CD4-positive, alpha-beta T cell treated with Interleukin-10 for 1 hour (primary cell): ENCODE data around the gene NR2F1.

Experiments used
- DNase-seq: peaks from one replicate; pipeline ENCODE4 v3.0.0-alpha.2; 2020

The NR2F1 gene

GRCh38 chr5:93577854-93578812 is 4.9 kb upstream of the NR2F1 start:
- DNase-seq = no peak

GRCh38 chr5:93578813-93579691 is 4.0 kb upstream of the NR2F1 start:
- no peak for DNase-seq

GRCh38 chr5:93579692-93580062 is 3.3 kb upstream of the NR2F1 start:
- no peak for DNase-seq

GRCh38 chr5:93580063-93580926 is 2.7 kb upstream of the NR2F1 start:
- no peak for DNase-seq

- no peak for DNase-seq
Observed at GRCh38 chr5:93580927-93581445, 2.0 kb upstream of the NR2F1 start, which contains the start of gene NR2F1-AS1. TSS of gene NR2F1-AS1 (minus strand) at chr5:93581219.

GRCh38 chr5:93582167-93582462 is 907 bp upstream of the NR2F1 start:
- DNase-seq = no peak

- no peak for DNase-seq
Observed at GRCh38 chr5:93583439-93583767, 381 bp downstream of the NR2F1 start.

GRCh38 chr5:93583768-93584595 is 960 bp downstream of the NR2F1 start:
- peak; percentile 37 for DNase-seq

- DNase-seq = no peak
Observed at GRCh38 chr5:93584596-93585040, 1.6 kb downstream of the NR2F1 start.

- no peak for DNase-seq
Observed at GRCh38 chr5:93585041-93585766, 2.2 kb downstream of the NR2F1 start.

GRCh38 chr5:93585767-93586385 is 2.9 kb downstream of the NR2F1 start:
- no peak for DNase-seq

- no peak for DNase-seq
Observed at GRCh38 chr5:93586736-93587596, 3.9 kb downstream of the NR2F1 start.

GRCh38 chr5:93587597-93588351 is 4.8 kb downstream of the NR2F1 start:
- no peak for DNase-seq

GRCh38 chr5:93588352-93589151 is 5.5 kb downstream of the NR2F1 start:
- no peak for DNase-seq

GRCh38 chr5:93589152-93589828 is 6.3 kb downstream of the NR2F1 start:
- DNase-seq = no peak

GRCh38 chr5:93589829-93590215 is 6.8 kb downstream of the NR2F1 start:
- DNase-seq = no peak

GRCh38 chr5:93590493-93590892 is 7.5 kb downstream of the NR2F1 start:
- DNase-seq = no peak
